HepG2 (cell line): ENCODE data around the gene ENTPD5. TPM values are rescaled to one million over a fixed set of nuclear protein-coding genes. Genes with fewer than 3 reads are reported as not detected.

Experiments used
- BRF2 ChIP-seq: sonication (generic); formaldehyde crosslinking; IDR thresholded peaks from 2 replicates; pipeline ENCODE4 v1.8.1; 2022; ENCODE audit warnings: mild to moderate bottlenecking, missing genetic modification reagents
- CEBPB ChIP-seq: IDR thresholded peaks from 2 replicates; pipeline ENCODE4 v1.6.1; 2011; ENCODE audit warnings: low read depth, low read length, improper control_type of control experiment, borderline replicate concordance
- CREM ChIP-seq, 2 experiments: sonication (generic) in 1 of 2; formaldehyde crosslinking in 1 of 2; IDR thresholded peaks; 2 replicates each; pipeline versions ENCODE4 v1.4.0 to v1.6.1; 2016 to 2020; ENCODE audit warnings: antibody characterized with exemption in 1 of 2, mild to moderate bottlenecking in 1 of 2, missing genetic modification reagents in 1 of 2
- DDIT3 ChIP-seq: sonication (generic); formaldehyde crosslinking; IDR thresholded peaks from 2 replicates; pipeline ENCODE4 v1.4.0; 2020; ENCODE audit warnings: mild to moderate bottlenecking, missing genetic modification reagents
- DNMT1 ChIP-seq: sonication (generic); formaldehyde crosslinking; IDR thresholded peaks from 2 replicates; pipeline ENCODE4 v1.5.1; 2020; ENCODE audit warnings: mild to moderate bottlenecking, missing genetic modification reagents
- GABPB1 ChIP-seq: IDR thresholded peaks from 2 replicates; pipeline ENCODE4 v1.6.1; 2016; ENCODE audit warnings: mild to moderate bottlenecking, missing genetic modification reagents, moderate library complexity, missing compliant biosample characterization
- MED8 ChIP-seq: sonication (generic); formaldehyde crosslinking; IDR thresholded peaks from 2 replicates; pipeline ENCODE4 v1.8.1; 2023; ENCODE audit warnings: mild to moderate bottlenecking, missing genetic modification reagents; ENCODE audit not compliant: insufficient replicate concordance
- PAF1 ChIP-seq: IDR thresholded peaks from 2 replicates; pipeline ENCODE4 v1.6.1; 2016; ENCODE audit warnings: missing genetic modification reagents, missing compliant biosample characterization
- PHF21A ChIP-seq: sonication (generic); formaldehyde crosslinking; IDR thresholded peaks from 2 replicates; pipeline ENCODE4 v1.5.0; 2020; ENCODE audit warnings: mild to moderate bottlenecking, missing genetic modification reagents
- RXRA ChIP-seq: sonication (generic); formaldehyde crosslinking; IDR thresholded peaks from 2 replicates; pipeline ENCODE4 v1.5.1; 2020; ENCODE audit warnings: missing genetic modification reagents
- SUZ12 ChIP-seq: fragments of 150-350 bp; IDR thresholded peaks from 2 replicates; pipeline ENCODE4 v1.6.1; 2014; ENCODE audit warnings: low read depth, low read length
- ZBTB40 ChIP-seq, 2 experiments: fragments of 450-650 bp in 1 of 2; sonication (generic) in 1 of 2; formaldehyde crosslinking in 1 of 2; IDR thresholded peaks; 2 replicates each; pipeline versions ENCODE4 v1.6.1 to v1.8.0; 2016 to 2022; ENCODE audit warnings: antibody characterized with exemption in 1 of 2, mild to moderate bottlenecking in 1 of 2, missing genetic modification reagents in 1 of 2
- ZBTB49 ChIP-seq: sonication (generic); formaldehyde crosslinking; IDR thresholded peaks from 2 replicates; pipeline ENCODE4 v1.4.0; 2020; ENCODE audit warnings: missing genetic modification reagents, borderline replicate concordance
- ZFP62 ChIP-seq: sonication (generic); formaldehyde crosslinking; IDR thresholded peaks from 2 replicates; pipeline ENCODE4 v1.4.0; 2020; ENCODE audit warnings: missing genetic modification reagents
- polyA plus RNA-seq, 8 experiments: library from polyadenylated mRNA; depleted of rRNA in 3 of 8; stranded (reverse) in 7 of 8; unstranded in 1 of 8; fragments of >200 nt; fragmentation: Illumina TruSeq in 4 of 8; extraction: Trizol in 4 of 8; gene quantifications; 2 replicates each; pipeline versions ENCODE4 v1.2.1 to v1.2.3, GENCODE V29; 2011 to 2016; ENCODE audit warnings: low read depth in 4 of 8, missing spikeins in 1 of 8, mixed read lengths in 1 of 8; ENCODE audit not compliant: insufficient read depth in 1 of 8
- total RNA-seq, 5 experiments: library from RNA; depleted of rRNA; stranded (reverse); fragments of >200 nt; fragmentation: Illumina TruSeq; extraction: Trizol; gene quantifications; 2 replicates each; pipeline ENCODE4 v1.2.3, GENCODE V29; 2016; ENCODE audit warnings: low read depth in 1 of 5

Gene ENTPD5
- total and polyA plus RNA-seq, 2 of the 13 experiments (the other 11 are each of a cell fraction or from before 2014, with no cell fraction given) = 33.8 to 43.3 TPM

GRCh38 chr14:74018586-74019407 lies at the start of gene ENTPD5, which contains the start of gene BBOF1 (continued):
- TF ChIP-seq ZBTB40 (IDR thresholded peaks at IDR 0.05) (no peak), ZBTB40 (CRISPR knock-in tag; IDR thresholded peaks at IDR 0.05) (peak; percentile 67), ZFP62 (CRISPR knock-in tag) (no peak), DNMT1 (CRISPR knock-in tag) (peak; percentile 57; the same call in 1 of the 2 replicates), CEBPB (no peak), DDIT3 (CRISPR knock-in tag) (no peak), CREM (IDR thresholded peaks at IDR 0.05) (no peak), CREM (CRISPR knock-in tag; IDR thresholded peaks at IDR 0.05) (no peak), ZBTB49 (CRISPR knock-in tag) (no peak), BRF2 (CRISPR knock-in tag) (no peak), PAF1 (CRISPR knock-in tag) (no peak), RXRA (CRISPR knock-in tag) (0 out of 2 replicates have a peak, but pooled peaks have one; percentile 65), MED8 (CRISPR knock-in tag) (no peak), GABPB1 (CRISPR knock-in tag) (peak; percentile 62; the same call in 1 of the 2 replicates), PHF21A (CRISPR knock-in tag) (peak; percentile 52; the same call in 1 of the 2 replicates), SUZ12 (no peak)
